GM20000 (cell line): Measurements from ENCODE around the gene FAM20A.
"Not testable (repeated sequence)": the region's sequence is repeated elsewhere in the genome, so short reads cannot be mapped to it uniquely, and the experiment has no call there.

ENCODE experiments used
- DNase-seq: peaks from one replicate; pipeline ENCODE4 v3.0.0; 2012; ENCODE audit warnings: low spot score
- CTCF ChIP-seq: IDR thresholded peaks from 2 replicates; pipeline ENCODE4 v1.5.1; 2012; ENCODE audit warnings: mild to moderate bottlenecking, control low read depth; ENCODE audit errors: extremely low read depth, missing control alignments

The FAM20A gene

GRCh38 chr17:68587847-68588246 lies 13.3 kb downstream of the FAM20A start:
- TF ChIP-seq CTCF, result no peak
- no peak for DNase-seq

- DNase-seq, result no peak
- TF ChIP-seq CTCF, result no peak
These were observed 14.1 kb downstream of the FAM20A start for GRCh38 chr17:68587026-68587425.

GRCh38 chr17:68585643-68586042 lies 15.5 kb downstream of the FAM20A start:
- TF ChIP-seq CTCF, result no peak
- DNase-seq, result no peak

- no peak for DNase-seq
- no peak for TF ChIP-seq CTCF
These were observed 16.4 kb downstream of the FAM20A start for GRCh38 chr17:68584581-68585303.

- DNase-seq, result not testable (repeated sequence)
These were observed 18.3 kb downstream of the FAM20A start for GRCh38 chr17:68582867-68583266.

GRCh38 chr17:68581863-68582645 lies 19.1 kb downstream of the FAM20A start:
- TF ChIP-seq CTCF, result no peak
- DNase-seq, result no peak

GRCh38 chr17:68580236-68580770 lies 20.9 kb downstream of the FAM20A start:
- no peak for TF ChIP-seq CTCF
- DNase-seq, result no peak
